Activated naive CD8-positive, alpha-beta T cell treated with anti-CD3 and anti-CD28 coated beads, Interleukin-2, amount 50 U/mL, for 24 hours (primary cell): ENCODE data around the gene MTERF2.

Experiments used
- ATAC-seq: fragments of 150-1000 bp; cut with Tn5 transposase; one replicate; pipeline ENCODE4 v1.10.0; 2021
- DNase-seq: peaks from one replicate; pipeline ENCODE4 v3.0.0; 2021
- H3K27ac Mint-ChIP-seq: one replicate; pipeline ENCODE4 v1.8.0; 2021; ENCODE audit warnings: mild to moderate bottlenecking, mixed read lengths
- H3K27me3 Mint-ChIP-seq: one replicate; pipeline ENCODE4 v1.8.0; 2021; ENCODE audit warnings: mixed read lengths
- H3K36me3 Mint-ChIP-seq: one replicate; pipeline ENCODE4 v1.8.0; 2021; ENCODE audit warnings: low read depth, mixed read lengths
- H3K4me1 Mint-ChIP-seq: one replicate; pipeline ENCODE4 v1.8.0; 2021; ENCODE audit warnings: mixed read lengths
- H3K4me3 Mint-ChIP-seq: one replicate; pipeline ENCODE4 v1.8.0; 2021; ENCODE audit warnings: mild to moderate bottlenecking, moderate library complexity, mixed read lengths
- H3K9me3 Mint-ChIP-seq: one replicate; pipeline ENCODE4 v1.8.0; 2021; ENCODE audit warnings: mixed read lengths

MTERF2 gene

DNA sequence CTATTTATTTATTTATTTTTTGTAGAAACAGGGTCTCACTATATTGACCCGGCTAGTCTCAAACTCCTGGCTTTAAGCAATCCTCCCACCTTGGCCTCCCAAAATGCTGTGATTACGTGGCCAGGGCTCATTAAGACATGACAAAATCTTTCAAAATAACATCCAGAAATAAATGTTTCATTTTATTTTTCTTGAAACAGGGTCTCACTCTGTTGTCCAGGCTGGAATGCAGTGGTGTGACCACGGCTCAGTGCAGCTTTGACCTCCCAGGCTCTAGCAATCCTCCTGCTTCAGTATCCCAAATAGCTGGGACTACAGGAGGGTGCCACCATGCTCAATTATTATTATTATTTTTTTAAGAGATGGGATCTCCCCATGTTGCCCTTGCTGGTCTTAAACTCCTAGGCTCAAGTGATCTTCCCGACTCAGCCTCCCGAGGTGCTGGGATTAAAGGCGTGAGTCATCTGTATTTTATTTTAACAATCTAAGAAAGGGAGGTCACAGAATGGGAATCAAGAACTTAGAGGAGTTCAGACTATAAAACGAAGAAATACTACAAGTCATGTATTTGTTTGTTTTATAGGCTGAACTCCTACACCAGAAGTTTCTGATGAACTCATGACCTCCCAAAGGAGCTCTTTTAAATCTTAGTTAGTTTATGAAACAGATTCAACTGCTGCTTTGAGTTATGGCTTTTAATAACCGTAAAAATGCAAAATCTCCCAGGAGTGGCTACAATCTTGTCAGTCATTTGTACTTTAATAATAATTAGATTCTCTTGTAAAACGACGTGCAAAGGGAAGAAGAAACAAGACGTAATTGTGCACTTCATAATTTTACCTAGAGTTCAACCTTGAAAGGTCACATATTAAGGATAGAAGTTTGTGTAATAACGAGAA, 33.3 kb downstream of the MTERF2 start:
- Mint-ChIP-seq H3K9me3 (peaks cover 16% of the 10 kb centered on the region), H3K27ac (no peak overlapping the region), H3K36me3 (peaks cover 6% of the 10 kb centered on the region), H3K4me3 (no peak overlapping the region), H3K27me3 (no peaks in the 10 kb centered on the region), H3K4me1 (peaks cover 25% of the 10 kb centered on the region)
- no peak for DNase-seq
- no peak for ATAC-seq

DNA sequence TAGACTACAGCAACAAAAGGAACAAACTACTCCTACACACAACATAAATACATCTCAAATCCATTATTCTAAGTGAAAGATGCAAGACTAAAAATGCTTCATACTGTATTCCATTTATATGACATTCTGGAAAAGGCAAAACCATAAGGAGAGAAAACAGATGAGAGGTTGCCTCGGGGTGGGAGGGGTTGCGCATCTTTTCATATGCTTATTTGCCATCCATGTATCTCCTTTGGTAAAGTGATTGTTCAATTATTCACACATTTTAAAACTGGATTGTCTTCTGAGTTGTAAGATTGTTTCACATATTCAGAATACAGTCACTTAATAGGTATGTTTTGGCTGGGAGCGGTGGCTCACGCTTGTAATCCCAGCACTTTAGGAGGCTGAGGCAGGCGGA, 36.4 kb downstream of the MTERF2 start:
- Mint-ChIP-seq H3K4me1 (peaks cover 12% of the 10 kb centered on the region), H3K27ac (no peak overlapping the region), H3K36me3 (peaks cover 3% of the 10 kb centered on the region), H3K9me3 (peaks cover 18% of the 10 kb centered on the region), H3K4me3 (no peak overlapping the region), H3K27me3 (no peaks in the 10 kb centered on the region)
- no peak for DNase-seq
- no peak for ATAC-seq

DNA sequence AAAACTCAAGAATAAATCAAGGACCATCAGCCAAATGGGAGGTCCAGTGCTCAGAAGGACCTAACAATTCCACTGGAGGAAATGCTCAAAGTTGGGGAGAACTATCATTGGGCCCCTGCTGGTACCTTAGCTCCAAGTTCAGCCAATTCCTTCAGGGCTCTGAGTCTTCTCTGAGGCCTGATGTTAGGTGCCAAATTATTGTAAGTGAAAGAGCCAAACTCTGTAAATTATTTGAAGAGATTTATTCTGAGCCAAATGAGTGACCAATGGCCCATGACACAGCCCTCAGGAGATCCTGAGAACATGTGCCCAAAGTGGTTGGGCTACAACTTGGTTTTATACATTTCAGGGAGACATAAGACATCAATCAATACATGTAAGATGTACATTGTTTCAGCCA, 39.5 kb downstream of the MTERF2 start:
- Mint-ChIP-seq H3K4me1 (no peaks in the 10 kb centered on the region), H3K9me3 (peaks cover 23% of the 10 kb centered on the region), H3K4me3 (no peak overlapping the region), H3K27me3 (peaks cover 4% of the 10 kb centered on the region), H3K36me3 (peaks cover 3% of the 10 kb centered on the region), H3K27ac (no peak overlapping the region)
- DNase-seq, result no peak
- no peak for ATAC-seq

DNA sequence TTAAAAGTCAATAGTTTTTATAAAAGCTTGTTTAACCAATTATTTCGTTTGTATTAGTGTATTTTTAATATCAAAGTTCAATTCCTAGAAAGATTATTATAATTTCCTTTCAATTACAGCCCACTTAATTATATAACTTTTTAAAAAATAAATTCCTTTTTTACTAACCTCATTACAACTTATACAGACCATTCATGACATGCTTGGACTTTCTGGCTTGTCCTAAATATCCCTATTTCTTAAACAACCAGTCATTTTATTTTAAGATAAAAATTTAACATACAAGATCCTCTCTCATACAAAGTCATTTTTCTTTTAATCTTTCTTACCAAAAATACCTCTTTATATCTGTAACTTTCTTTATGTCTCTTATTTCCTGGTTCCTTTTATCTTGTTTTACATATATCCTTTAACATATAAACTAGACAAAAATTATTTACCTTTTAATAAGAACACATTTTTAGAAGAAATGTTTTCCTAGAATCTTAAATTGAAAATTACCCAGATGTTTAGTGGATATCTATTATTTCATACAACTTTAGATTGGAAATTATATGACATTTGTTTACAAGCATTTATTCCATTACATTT, 41.6 kb downstream of the MTERF2 start:
- Mint-ChIP-seq H3K27me3 (peaks cover 4% of the 10 kb centered on the region), H3K27ac (no peak overlapping the region), H3K9me3 (peaks cover 18% of the 10 kb centered on the region), H3K4me3 (no peak overlapping the region), H3K36me3 (peaks cover 3% of the 10 kb centered on the region), H3K4me1 (no peaks in the 10 kb centered on the region)
- DNase-seq, result no peak
- no peak for ATAC-seq

DNA sequence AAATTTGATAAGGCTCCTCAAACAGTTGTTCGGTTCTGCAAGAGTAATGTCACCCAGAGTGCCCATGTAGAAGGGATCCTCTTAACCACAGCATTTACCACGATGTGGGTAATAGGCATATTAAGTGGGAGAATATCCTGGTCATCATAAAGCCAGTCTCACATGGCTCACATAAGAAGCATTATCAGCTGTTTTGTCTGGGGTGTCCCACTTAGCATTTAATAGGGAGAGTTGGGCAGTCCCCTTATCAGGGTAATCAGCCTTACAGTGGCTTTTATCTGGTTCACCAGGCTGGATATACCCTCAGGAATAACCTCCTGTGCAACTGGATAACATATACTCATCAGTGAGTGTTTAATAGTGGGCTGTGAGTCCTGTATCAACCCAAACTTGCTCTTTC, 44.2 kb downstream of the MTERF2 start:
- peaks cover 6% of the 10 kb centered on the region for H3K27me3 Mint-ChIP-seq
- H3K9me3 Mint-ChIP-seq, result peaks cover 5% of the 10 kb centered on the region
- H3K36me3 Mint-ChIP-seq, result no peaks in the 10 kb centered on the region
- ATAC-seq, result no peak
- no peak overlapping the region for H3K27ac Mint-ChIP-seq
- H3K4me1 Mint-ChIP-seq, result no peaks in the 10 kb centered on the region
- DNase-seq, result no peak
- no peak overlapping the region for H3K4me3 Mint-ChIP-seq

GRCh38 chr12:106941481-106942156, 45.3 kb downstream of the MTERF2 start:
- no peak for ATAC-seq
- no peak overlapping the region for H3K27ac Mint-ChIP-seq
- peaks cover 5% of the 10 kb centered on the region for H3K9me3 Mint-ChIP-seq
- H3K4me3 Mint-ChIP-seq, result no peak overlapping the region
- DNase-seq, result no peak
- H3K4me1 Mint-ChIP-seq, result no peaks in the 10 kb centered on the region
- peaks cover 6% of the 10 kb centered on the region for H3K27me3 Mint-ChIP-seq
- H3K36me3 Mint-ChIP-seq, result no peaks in the 10 kb centered on the region

DNA sequence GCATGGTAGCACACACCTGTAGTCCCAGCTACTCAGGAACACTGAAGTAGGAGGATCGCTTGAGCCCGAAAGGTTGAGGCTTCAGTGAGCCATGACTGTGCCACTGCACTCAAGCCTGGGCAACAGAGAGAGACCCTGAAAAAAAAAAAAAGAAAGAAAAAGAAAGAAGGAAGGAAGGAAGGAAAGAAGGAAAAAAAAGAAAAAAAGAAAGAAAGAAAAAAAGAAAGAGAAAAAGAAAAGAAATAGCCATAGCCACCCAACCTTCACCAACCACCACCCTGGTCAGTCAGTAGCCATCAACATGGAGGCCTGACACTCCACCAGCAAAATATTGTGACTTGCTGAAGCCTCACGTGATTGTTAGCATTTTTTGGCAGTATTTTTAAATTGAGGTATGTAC, 52.7 kb downstream of the MTERF2 start:
- H3K9me3 Mint-ChIP-seq, result no peaks in the 10 kb centered on the region
- H3K4me3 Mint-ChIP-seq, result no peak overlapping the region
- DNase-seq, result no peak
- H3K4me1 Mint-ChIP-seq, result no peaks in the 10 kb centered on the region
- ATAC-seq, result no peak
- H3K36me3 Mint-ChIP-seq, result no peaks in the 10 kb centered on the region
- H3K27ac Mint-ChIP-seq, result no peak overlapping the region
- peaks cover 26% of the 10 kb centered on the region for H3K27me3 Mint-ChIP-seq
